Spinal cord (tissue), 10 donors: ENCODE data around the gene GOLGB1. TPM values are rescaled to one million over a fixed set of nuclear protein-coding genes. Genes with fewer than 3 reads are reported as not detected.

ENCODE experiments used
- DNase-seq, 6 donors: peaks; one replicate each; pipeline versions ENCODE4 v3.0.0 to v3.0.0-alpha.2; 2013 to 2015; ENCODE audit warnings: low spot score in 6 of 6, low read depth in 4 of 6
- H3K27ac ChIP-seq: one replicate; pipeline ENCODE4 v1.5.1; 2013; ENCODE audit warnings: low read depth, low read length, control low read depth
- H3K27me3 ChIP-seq: one replicate; pipeline ENCODE4 v1.6.1; 2013; ENCODE audit warnings: low read length; ENCODE audit not compliant: control insufficient read depth, insufficient read depth
- H3K36me3 ChIP-seq: one replicate; pipeline ENCODE4 v1.6.1; 2013; ENCODE audit warnings: low read length; ENCODE audit not compliant: control insufficient read depth, insufficient read depth
- H3K4me1 ChIP-seq: one replicate; pipeline ENCODE4 v1.6.1; 2013; ENCODE audit warnings: low read length; ENCODE audit not compliant: control insufficient read depth, insufficient read depth
- H3K4me3 ChIP-seq: one replicate; pipeline ENCODE4 v1.5.1; 2013; ENCODE audit warnings: low read depth, low read length, control low read depth
- H3K9me3 ChIP-seq: one replicate; pipeline ENCODE4 v1.6.1; 2013; ENCODE audit warnings: low read length; ENCODE audit not compliant: control insufficient read depth, insufficient read depth
- WGBS: methylation state at CpG from one replicate; pipeline ENCODE4 v1.1.5; 2013; ENCODE audit warnings: missing lambda C conversion rate; ENCODE audit not compliant: insufficient coverage; 5-methylcytosine and 5-hydroxymethylcytosine counted together
- polyA plus RNA-seq, 2 donors: library from polyadenylated mRNA; unstranded; fragments of 120-200 nt; gene quantifications; one replicate each; pipeline ENCODE4 v1.2.1, GENCODE V29; 2013; ENCODE audit not compliant: insufficient read length in 2 of 2
- small RNA-seq: library from RNA; depleted of rRNA; stranded (forward); fragments of <200 nt; gene quantifications from one replicate; pipeline ENCODE3, GENCODE V24; 2014; ENCODE audit warnings: low replicate concordance
- total RNA-seq, 2 donors: library from RNA; depleted of rRNA in 1 of 2; stranded (reverse); fragments of 120-200 nt in 1 of 2; fragments of >200 nt in 1 of 2; gene quantifications; one replicate each; pipeline versions ENCODE4 v1.2.3 to v1.2.4, GENCODE V29; 2013 to 2014
- donor health status: healthy.

Gene GOLGB1
- total and polyA plus RNA-seq, 4 donors, result 40.0 to 74.3 (median 48.0) TPM

- Histone ChIP-seq H3K9me3 (no peaks in the 10 kb centered on the region), H3K4me3 (no peak overlapping the region), H3K4me1 (no peaks in the 10 kb centered on the region), H3K27me3 (no peaks in the 10 kb centered on the region), H3K36me3 (no peaks in the 10 kb centered on the region), H3K27ac (no peak overlapping the region)
- 100% methylated on average over 5 of the region's 6 CpGs for WGBS
- DNase-seq, result no peak
These were observed 128.1 kb downstream of the GOLGB1 start for GRCh38 chr3:121621491-121621890.

- Histone ChIP-seq H3K4me1 (no peaks in the 10 kb centered on the region), H3K4me3 (no peak overlapping the region), H3K9me3 (no peaks in the 10 kb centered on the region), H3K27me3 (no peaks in the 10 kb centered on the region), H3K27ac (no peak overlapping the region), H3K36me3 (no peaks in the 10 kb centered on the region)
- WGBS, result 95% methylated on average over 2 of the region's 2 CpGs
- DNase-seq, result no peak
These were observed 129.8 kb downstream of the GOLGB1 start for GRCh38 chr3:121619691-121620090.

Small RNA genes within 50 kb of the gene (small RNA-seq; reads per million reads assigned to genes)
- gene RNU4-62P, result not detected

Other genes with a start within 250 kb of the GOLGB1 start
- gene POLQ, start 203.8 kb downstream of the GOLGB1 start, total RNA-seq, result 1 to 10 TPM; 2.8 TPM
- gene POLQ, start 203.8 kb downstream of the GOLGB1 start, polyA plus RNA-seq, result 1 to 10 TPM; 2.6 to 3.1 TPM
- gene ARGFX, start 181.8 kb downstream of the GOLGB1 start, total RNA-seq, result not detected
- gene ARGFX, start 181.8 kb downstream of the GOLGB1 start, polyA plus RNA-seq, result not detected
- under 1 TPM; 0.06 to 0.10 TPM for gene FBXO40, start 156.4 kb downstream of the GOLGB1 start, total RNA-seq
- under 1 TPM in 1 of 2 donors, not detected in 1; 0.09 TPM for gene FBXO40, start 156.4 kb downstream of the GOLGB1 start, polyA plus RNA-seq
- 10 to 100 TPM in 1 of 2 donors, 1 to 10 TPM in 1; 7.7 to 10.2 TPM for gene HCLS1, start 88.8 kb downstream of the GOLGB1 start, total RNA-seq
- gene HCLS1, start 88.8 kb downstream of the GOLGB1 start, polyA plus RNA-seq, result 10 to 100 TPM in 1 of 2 donors, 1 to 10 TPM in 1; 8.0 to 12.0 TPM
- gene IQCB1, start 85.3 kb upstream of the GOLGB1 start, total RNA-seq, result 10 to 100 TPM; 23.4 to 25.0 TPM
- 10 to 100 TPM; 20.6 to 21.2 TPM for gene IQCB1, start 85.3 kb upstream of the GOLGB1 start, polyA plus RNA-seq
- gene EAF2, start 85.5 kb upstream of the GOLGB1 start, total RNA-seq, result 10 to 100 TPM in 1 of 2 donors, 1 to 10 TPM in 1; 5.7 to 18.5 TPM
- 1 to 10 TPM; 5.2 to 7.8 TPM for gene EAF2, start 85.5 kb upstream of the GOLGB1 start, polyA plus RNA-seq
- gene SLC15A2, start 144.7 kb upstream of the GOLGB1 start, total RNA-seq, result 10 to 100 TPM; 24.2 to 42.3 TPM
- 10 to 100 TPM; 55.9 to 95.5 TPM for gene SLC15A2, start 144.7 kb upstream of the GOLGB1 start, polyA plus RNA-seq